GM18517 (cell line): ENCODE results near the gene UGT2B7.
"Not testable (repeated sequence)": the region's sequence is repeated elsewhere in the genome, so short reads cannot be mapped to it uniquely, and the experiment has no call there.

Experiments
- ATAC-seq: cut with Tn5 transposase; IDR thresholded peaks from one replicate; pipeline ENCODE4 v1.9.1; 2021; ENCODE audit warnings: mild to moderate bottlenecking, moderate library complexity; ENCODE audit not compliant: unreplicated experiment

The UGT2B7 gene

GRCh38 chr4:69078852-69079251 is 17.4 kb upstream of the UGT2B7 start:
- no peak for ATAC-seq

GRCh38 chr4:69088473-69088872 is 7.8 kb upstream of the UGT2B7 start:
- ATAC-seq = no peak

GRCh38 chr4:69089388-69089787 is 6.9 kb upstream of the UGT2B7 start:
- ATAC-seq = no peak

GRCh38 chr4:69092190-69092589 is 4.1 kb upstream of the UGT2B7 start:
- ATAC-seq = no peak

- ATAC-seq = no peak
These were observed 3.2 kb upstream of the UGT2B7 start for GRCh38 chr4:69092980-69093568.

- no peak for ATAC-seq
These were observed 2.6 kb upstream of the UGT2B7 start for GRCh38 chr4:69093681-69094080.

- ATAC-seq = no peak
These were observed 958 bp upstream of the UGT2B7 start for GRCh38 chr4:69095301-69095731.

GRCh38 chr4:69096810-69097209 is 536 bp downstream of the UGT2B7 start:
- ATAC-seq = no peak

- ATAC-seq = no peak
These were observed 2.2 kb downstream of the UGT2B7 start for GRCh38 chr4:69098470-69098869.

- no peak for ATAC-seq
These were observed 3.6 kb downstream of the UGT2B7 start for GRCh38 chr4:69099910-69100309.

- not testable (repeated sequence) for ATAC-seq
These were observed 6.4 kb downstream of the UGT2B7 start for GRCh38 chr4:69102668-69103067.

- no peak for ATAC-seq
These were observed 8.5 kb downstream of the UGT2B7 start for GRCh38 chr4:69104719-69105275.

- not testable (repeated sequence) for ATAC-seq
These were observed 19.0 kb downstream of the UGT2B7 start for GRCh38 chr4:69115151-69115850.

- no peak for ATAC-seq
These were observed 19.6 kb downstream of the UGT2B7 start for GRCh38 chr4:69115851-69116213.

- no peak for ATAC-seq
These were observed 20.5 kb downstream of the UGT2B7 start for GRCh38 chr4:69116645-69117321.

GRCh38 chr4:69120870-69121269 is 24.6 kb downstream of the UGT2B7 start:
- ATAC-seq = no peak

- ATAC-seq = no peak
These were observed 26.2 kb downstream of the UGT2B7 start for GRCh38 chr4:69122476-69122875.

- ATAC-seq = no peak
These were observed 28.7 kb downstream of the UGT2B7 start for GRCh38 chr4:69124941-69125340.

- ATAC-seq = no peak
These were observed 29.8 kb downstream of the UGT2B7 start for GRCh38 chr4:69126024-69126423.

- ATAC-seq = no peak
These were observed 37.7 kb downstream of the UGT2B7 start for GRCh38 chr4:69133993-69134392.

- no peak for ATAC-seq
These were observed 38.2 kb downstream of the UGT2B7 start for GRCh38 chr4:69134471-69134870.

- no peak for ATAC-seq
These were observed 45.0 kb downstream of the UGT2B7 start for GRCh38 chr4:69141320-69141719.
